ENCODE results near the gene PATE4.
A peak's percentile ranks its signal among the peaks of the same experiment; 100 is the strongest.
"Not testable (repeated sequence)": the region's sequence is repeated elsewhere in the genome, so short reads cannot be mapped to it uniquely, and the experiment has no call there.

The PATE4 gene

GRCh38 chr11:125833016-125833415 lies at the start of gene PATE4:
Gene PATE4 (plus strand): TSS chr11:125833316. CDS start chr11:125833360, 44 bp downstream.
- DNase-seq = no peak

- no peak for DNase-seq
Observed at GRCh38 chr11:125784678-125785077, 48.4 kb upstream of the PATE4 start.

GRCh38 chr11:125787827-125788226 lies 45.3 kb upstream of the PATE4 start, which contains the start of gene PATE3:
Gene PATE3 (plus strand): TSS chr11:125788127. CDS start chr11:125788152, 25 bp downstream.
- DNase-seq = no peak

- no peak for DNase-seq
Observed at GRCh38 chr11:125790825-125791224, 42.3 kb upstream of the PATE4 start.

- DNase-seq = no peak
Observed at GRCh38 chr11:125797641-125798040, 35.5 kb upstream of the PATE4 start.

GRCh38 chr11:125799808-125800207 lies 33.3 kb upstream of the PATE4 start:
- DNase-seq = no peak

GRCh38 chr11:125802387-125802786 lies 30.7 kb upstream of the PATE4 start:
- no peak for DNase-seq

GRCh38 chr11:125807909-125808308 lies 25.2 kb upstream of the PATE4 start:
- DNase-seq = no peak

- no peak for DNase-seq
Observed at GRCh38 chr11:125835748-125836147, 2.6 kb downstream of the PATE4 start.

GRCh38 chr11:125842321-125842948 lies 9.3 kb downstream of the PATE4 start:
- no peak for DNase-seq

GRCh38 chr11:125846188-125846587 lies 13.1 kb downstream of the PATE4 start:
- DNase-seq = no peak

- DNase-seq = not testable (repeated sequence)
Observed at GRCh38 chr11:125857670-125858069, 24.6 kb downstream of the PATE4 start.

- not testable (repeated sequence) for DNase-seq
Observed at GRCh38 chr11:125862786-125863185, 29.7 kb downstream of the PATE4 start.

GRCh38 chr11:125865354-125865753 lies 32.2 kb downstream of the PATE4 start:
- DNase-seq = not testable (repeated sequence)

GRCh38 chr11:125869521-125869920 lies 36.4 kb downstream of the PATE4 start:
- no peak for DNase-seq

- DNase-seq = peak; percentile 76 to 97
Observed at GRCh38 chr11:125871391-125872137, 38.4 kb downstream of the PATE4 start.

- DNase-seq = no peak
Observed at GRCh38 chr11:125872138-125872491, 39.0 kb downstream of the PATE4 start.

- peak; percentile 81 to 85 for DNase-seq
Observed at GRCh38 chr11:125873881-125874555, 40.9 kb downstream of the PATE4 start.

GRCh38 chr11:125874556-125875124 lies 41.5 kb downstream of the PATE4 start:
- DNase-seq = peak; percentile 94 to 97

- no peak for DNase-seq
Observed at GRCh38 chr11:125881291-125881690, 48.2 kb downstream of the PATE4 start.

GRCh38 chr11:125883375-125883774 lies 50.3 kb downstream of the PATE4 start:
- no peak for DNase-seq

GRCh38 chr11:125886997-125887372 lies 53.9 kb downstream of the PATE4 start:
- peak in 1 of 2 experiments; percentile 21 for DNase-seq
